GM19463 (cell line): ENCODE results near the gene TEX10.
"Not testable (repeated sequence)": the region's sequence is repeated elsewhere in the genome, so short reads cannot be mapped to it uniquely, and the experiment has no call there.

Experiments used
- ATAC-seq: cut with Tn5 transposase; IDR thresholded peaks from one replicate; pipeline ENCODE4 v1.9.1; 2021; ENCODE audit warnings: mild to moderate bottlenecking, moderate library complexity; ENCODE audit not compliant: unreplicated experiment

TEX10 gene

DNA sequence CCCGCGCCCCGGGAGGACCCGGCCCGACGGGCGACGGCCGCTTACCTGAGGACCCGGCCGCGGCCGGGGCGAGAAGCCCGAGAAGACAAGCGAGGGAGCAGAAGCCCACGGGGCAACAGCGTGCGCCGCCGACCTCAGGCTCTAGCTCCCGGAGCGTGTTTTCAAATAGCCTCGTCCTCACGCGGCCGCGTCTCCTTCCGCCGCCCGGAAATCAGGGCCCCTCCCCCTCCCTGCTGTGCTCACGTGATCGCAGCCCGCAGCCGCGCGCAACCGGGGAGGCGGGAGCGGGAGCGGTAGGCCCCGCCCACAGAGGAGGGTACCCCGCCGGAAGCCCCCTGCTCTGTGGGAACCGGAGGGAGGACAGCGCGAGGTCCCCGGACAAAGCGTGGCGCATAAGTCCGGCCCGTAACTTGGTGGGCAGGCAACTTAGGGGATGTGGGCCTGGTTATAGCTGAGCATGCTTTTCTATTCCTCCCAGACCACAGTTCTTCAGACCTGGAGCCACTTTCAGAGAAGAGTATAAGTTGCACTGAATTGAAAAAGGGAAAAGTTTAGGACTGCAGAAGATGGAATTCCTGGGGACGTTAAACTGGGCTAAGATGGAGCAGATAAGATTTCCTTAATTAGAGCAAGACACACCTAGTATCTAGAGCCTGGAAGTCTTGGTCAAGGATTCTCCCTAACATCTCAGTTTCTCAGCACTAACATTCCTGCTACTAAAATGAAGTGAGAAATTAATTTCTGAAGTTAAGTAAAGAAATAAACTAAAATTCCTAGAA lies at the start of gene TEX10:
Gene TEX10, minus strand, starts transcription at position 216 of the 779 bp plus-strand sequence. CDS start 3,579 bp downstream, outside the sequence.
- ATAC-seq: peak; percentile 81

DNA sequence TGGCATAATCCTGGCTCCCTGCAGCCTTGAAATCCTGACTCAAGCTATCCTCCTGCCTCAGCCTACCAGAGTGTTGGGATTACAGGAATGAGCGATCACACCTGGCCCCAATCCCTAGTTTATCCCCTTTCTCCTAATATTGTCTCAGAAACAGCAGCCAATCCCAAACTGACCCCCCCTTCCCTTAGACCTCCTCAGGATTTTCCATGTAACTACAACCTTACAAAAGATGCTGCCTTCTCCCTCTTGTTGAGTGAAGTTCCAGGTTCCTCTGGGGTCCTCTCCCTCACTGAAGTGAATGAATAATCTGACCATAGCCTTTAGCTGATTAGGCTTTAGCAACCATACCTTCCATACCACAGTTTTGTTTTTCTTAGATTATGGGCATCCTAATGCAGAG lies 48.3 kb upstream of the TEX10 start:
- ATAC-seq: no peak

DNA sequence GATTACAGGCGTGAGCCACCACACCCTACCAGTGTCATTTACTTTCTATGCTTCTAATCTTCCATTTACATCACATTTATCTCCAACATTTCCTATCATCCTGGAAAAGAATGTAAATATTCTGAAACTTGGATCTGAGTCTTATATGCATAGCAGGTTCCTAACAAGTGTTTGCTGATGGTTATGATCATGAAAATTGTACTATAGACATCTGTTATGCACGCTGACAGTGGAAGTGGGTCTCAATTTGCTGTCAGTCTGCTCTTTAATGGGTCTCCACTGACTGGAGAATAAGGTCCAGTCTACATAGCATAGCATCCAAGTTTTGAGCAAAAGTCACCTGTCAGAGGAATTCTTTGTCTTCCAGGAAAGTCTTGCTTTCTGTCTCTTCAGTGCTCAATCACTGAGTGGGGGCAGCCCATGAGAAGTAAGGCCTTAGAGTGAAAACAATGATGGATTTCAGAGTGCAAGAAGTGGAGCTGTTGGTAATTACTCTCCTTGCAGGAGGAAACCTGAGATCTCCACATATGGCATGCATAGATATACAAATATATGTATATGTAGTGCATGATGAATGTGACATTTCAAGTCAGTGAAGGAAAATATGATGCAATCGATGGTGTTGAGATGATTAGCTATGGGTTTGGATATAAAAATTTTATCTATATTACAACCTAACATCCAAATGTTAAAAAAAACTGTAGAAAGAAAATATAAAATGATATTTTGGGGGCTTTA lies 45.0 kb upstream of the TEX10 start:
- ATAC-seq: no peak

- ATAC-seq: no peak
Observed at GRCh38 chr9:100396769-100397168, 44.0 kb upstream of the TEX10 start.

DNA sequence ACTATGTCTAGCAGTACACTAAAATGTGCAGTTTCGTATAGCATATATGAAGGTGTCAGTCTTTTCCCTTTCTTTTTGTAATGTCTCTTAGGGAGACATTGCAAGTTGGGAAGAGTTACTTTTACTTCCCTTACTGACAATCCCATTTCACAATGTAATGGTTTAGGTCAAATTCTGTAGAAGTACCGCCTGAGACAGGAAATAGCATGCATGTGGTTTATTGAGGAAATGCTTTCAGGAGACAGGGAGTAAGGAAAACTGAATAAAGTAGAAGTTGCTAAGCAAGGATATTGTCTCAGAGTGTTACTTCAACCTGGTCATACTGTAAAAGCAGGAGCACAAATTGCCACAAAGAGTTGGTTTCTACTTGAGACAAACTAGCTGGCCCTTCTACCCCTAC lies 42.1 kb upstream of the TEX10 start:
- ATAC-seq: no peak

- ATAC-seq: no peak
Observed at GRCh38 chr9:100394032-100394695, 41.4 kb upstream of the TEX10 start.

GRCh38 chr9:100392989-100393388 lies 40.2 kb upstream of the TEX10 start:
- not testable (repeated sequence) for ATAC-seq

DNA sequence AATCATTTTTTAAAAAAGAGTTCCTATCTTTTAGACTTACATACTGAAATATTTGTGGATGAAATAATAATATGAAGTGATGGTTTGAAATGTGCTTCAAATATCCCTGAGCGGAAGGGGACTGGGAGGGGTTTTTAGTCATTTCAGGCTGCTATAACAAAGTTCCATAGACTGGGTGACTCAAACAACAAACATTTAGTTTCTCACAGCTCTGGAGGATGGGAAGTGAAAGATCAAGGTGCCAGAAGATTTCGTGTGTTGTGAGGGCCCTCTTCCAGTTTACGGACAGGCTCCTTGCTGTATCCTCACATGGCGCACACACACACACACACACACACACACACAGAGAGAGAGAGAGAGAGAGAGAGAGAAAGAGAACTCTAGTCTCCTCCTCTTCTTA lies 27.1 kb upstream of the TEX10 start:
- ATAC-seq: no peak

DNA sequence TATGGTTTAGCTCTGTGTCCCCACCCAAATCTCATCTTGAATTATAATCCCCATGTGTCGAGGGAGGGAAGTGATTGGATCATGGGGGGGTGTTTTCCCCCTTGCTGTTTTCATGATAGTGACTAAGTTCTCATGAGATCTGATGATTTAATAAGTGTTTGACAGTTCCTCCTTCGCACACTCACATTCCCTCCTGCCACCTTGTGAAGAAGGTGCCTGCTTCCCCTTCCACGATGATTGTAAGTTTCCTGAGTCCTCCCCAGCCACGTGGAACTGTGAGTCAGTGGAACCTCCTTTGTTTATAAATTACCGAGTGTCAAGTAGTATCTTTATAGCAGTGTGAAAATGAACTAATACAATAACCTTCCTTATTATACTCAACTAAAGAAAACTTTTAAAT lies 24.3 kb upstream of the TEX10 start:
- ATAC-seq: no peak

GRCh38 chr9:100375658-100376057 lies 22.9 kb upstream of the TEX10 start:
- ATAC-seq: no peak

DNA sequence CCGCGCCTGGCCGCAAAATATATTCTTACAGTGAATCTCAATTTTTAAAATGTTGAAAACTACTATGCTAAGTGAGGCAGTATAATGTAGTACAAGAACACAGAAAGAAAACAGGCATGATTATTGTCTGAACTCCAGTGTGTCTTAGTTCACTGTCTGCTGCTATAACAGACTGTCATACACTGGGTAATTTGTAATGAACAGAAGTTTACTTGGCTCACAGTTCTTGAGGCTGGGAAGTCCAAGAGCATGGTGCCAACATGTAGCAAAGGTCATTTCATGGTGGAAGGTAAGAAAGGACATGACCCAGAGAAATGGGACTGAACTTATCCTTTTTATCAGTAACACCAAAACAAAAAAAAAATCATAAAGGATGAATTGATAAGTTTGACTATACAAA lies 19.9 kb upstream of the TEX10 start:
- ATAC-seq: no peak

DNA sequence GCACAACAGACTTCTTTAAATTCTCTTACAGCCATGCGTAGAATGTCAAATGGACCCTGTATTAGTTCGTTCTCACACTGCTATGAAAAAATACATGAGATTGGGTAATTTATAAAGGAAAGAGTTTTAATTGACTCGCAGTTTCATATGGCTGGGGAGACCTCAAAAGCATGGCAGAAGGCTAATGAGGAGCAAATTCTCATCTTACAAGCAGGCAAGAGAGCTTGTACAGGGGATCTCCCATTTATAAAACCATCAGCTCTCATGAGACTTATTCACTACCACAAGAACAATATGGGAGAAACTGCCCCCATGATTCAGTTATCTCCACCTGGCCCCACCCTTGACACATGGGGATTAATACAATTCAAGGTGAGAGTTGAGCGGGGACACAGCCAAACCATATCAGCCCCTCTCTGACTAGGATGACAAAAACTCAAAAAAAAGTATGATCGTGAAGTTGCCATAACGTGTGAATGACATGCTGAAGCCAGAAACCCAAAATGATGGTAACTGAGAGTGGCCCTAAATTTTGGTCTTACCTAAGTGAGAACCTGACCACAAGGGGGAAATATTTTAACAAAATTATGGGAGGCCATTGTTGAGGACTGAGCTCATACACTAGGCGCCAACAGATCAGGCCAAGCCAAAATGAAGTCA lies 17.5 kb upstream of the TEX10 start:
- no peak for ATAC-seq

- ATAC-seq: no peak
Observed at GRCh38 chr9:100368672-100369071, 15.9 kb upstream of the TEX10 start.

DNA sequence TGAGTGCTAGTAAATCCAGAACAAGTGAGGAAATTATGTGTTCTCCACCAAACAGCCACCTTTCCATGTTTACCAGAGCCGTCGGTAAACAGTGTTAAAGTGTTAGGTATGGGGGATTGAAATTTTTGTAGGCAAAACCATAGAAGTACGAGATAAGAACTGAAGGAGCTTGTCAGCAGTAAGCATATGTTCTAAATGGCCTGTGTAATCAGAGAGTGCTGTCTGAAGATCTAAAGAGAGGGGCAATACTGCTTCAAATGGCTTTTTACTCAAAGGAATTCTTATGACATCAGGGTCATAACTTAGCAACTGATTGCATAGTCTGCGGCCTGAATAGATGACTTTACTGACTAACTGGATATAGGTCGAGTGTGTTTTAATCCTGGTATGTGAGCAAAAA lies 13.4 kb upstream of the TEX10 start:
- no peak for ATAC-seq

DNA sequence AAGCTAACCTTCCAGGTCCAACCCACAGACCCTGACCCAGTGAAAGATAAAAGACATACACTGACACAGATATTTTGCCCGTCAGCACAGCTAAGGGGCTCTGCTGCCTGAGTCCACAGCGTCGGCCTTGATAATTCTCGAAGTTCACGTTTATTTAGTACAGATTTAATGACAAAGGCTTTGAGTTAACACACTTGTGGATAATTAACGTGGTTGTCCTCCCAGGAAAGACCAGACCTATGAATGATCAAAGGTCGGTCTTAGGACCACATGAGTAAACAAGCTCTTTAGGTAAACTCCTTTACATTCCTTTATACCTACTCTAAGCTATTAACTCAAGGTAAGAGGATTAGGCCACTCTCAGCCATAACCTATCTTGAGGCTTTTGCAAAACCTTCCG lies 11.3 kb upstream of the TEX10 start:
- ATAC-seq: no peak

DNA sequence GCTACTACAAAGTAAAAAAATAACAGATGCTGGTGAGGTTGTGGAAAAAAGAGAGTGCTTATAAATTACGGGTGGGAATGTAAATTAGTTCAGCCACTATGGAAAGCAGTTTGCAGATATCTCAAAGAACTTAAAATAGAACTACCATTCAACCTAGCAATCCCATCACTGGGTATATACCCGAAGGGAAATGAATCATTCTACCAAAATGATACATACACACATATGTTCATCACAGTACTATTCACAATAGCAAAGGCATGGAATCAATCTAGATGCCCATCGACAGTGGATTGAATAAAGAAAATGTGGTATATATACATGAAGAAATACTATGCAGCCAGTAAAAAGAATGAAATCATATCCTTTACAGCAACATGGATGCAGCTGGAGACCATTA lies 6.3 kb upstream of the TEX10 start:
- ATAC-seq: no peak

- no peak for ATAC-seq
Observed at GRCh38 chr9:100357501-100357900, 4.8 kb upstream of the TEX10 start.

GRCh38 chr9:100355561-100355960 lies 2.8 kb upstream of the TEX10 start:
- no peak for ATAC-seq

- ATAC-seq: no peak
Observed at GRCh38 chr9:100354121-100354800, 1.5 kb upstream of the TEX10 start.

- peak; percentile 48 for ATAC-seq
Observed at GRCh38 chr9:100352201-100352726, 478 bp downstream of the TEX10 start.
